OCI-LY3 (cell line): ENCODE data around the gene CCDC137.

Experiments used
- EZH2phosphoT487 ChIP-seq: fragments of 200-600 bp; shearing (Covaris generic); IDR thresholded peaks from 2 replicates; pipeline ENCODE4 v1.6.1; 2018; ENCODE audit warnings: antibody characterized with exemption, mixed run types, low read depth
- TF ChIP-seq, protein P1 (sequence below): fragments of 200-600, 300-600 bp; sonication (generic); IDR thresholded peaks from 2 replicates; pipeline ENCODE4 v1.5.1; 2014; ENCODE audit warnings: antibody characterized with exemption, low read length, low read depth

DNA sequence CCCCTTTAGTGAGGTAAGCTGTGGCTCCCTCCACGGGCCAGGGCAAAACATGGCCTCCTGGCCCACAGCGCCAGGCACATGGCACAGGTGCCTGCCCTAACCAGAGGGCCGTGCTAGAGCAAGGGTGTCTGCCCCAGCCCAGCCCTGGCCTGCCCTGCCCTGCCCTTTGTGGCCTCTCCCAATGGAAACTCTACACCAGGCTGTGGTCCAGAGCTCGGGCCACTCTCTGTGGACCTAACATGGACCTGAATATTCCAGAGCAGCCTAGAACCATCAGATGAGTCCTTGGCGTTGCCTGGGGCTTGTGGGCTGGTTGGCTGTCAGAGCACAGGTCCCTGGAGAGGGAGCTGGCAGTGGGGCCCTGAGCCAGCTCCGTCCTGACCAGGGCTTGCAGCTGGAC lies 28.7 kb downstream of the CCDC137 start:
- TF ChIP-seq, protein P1, sequence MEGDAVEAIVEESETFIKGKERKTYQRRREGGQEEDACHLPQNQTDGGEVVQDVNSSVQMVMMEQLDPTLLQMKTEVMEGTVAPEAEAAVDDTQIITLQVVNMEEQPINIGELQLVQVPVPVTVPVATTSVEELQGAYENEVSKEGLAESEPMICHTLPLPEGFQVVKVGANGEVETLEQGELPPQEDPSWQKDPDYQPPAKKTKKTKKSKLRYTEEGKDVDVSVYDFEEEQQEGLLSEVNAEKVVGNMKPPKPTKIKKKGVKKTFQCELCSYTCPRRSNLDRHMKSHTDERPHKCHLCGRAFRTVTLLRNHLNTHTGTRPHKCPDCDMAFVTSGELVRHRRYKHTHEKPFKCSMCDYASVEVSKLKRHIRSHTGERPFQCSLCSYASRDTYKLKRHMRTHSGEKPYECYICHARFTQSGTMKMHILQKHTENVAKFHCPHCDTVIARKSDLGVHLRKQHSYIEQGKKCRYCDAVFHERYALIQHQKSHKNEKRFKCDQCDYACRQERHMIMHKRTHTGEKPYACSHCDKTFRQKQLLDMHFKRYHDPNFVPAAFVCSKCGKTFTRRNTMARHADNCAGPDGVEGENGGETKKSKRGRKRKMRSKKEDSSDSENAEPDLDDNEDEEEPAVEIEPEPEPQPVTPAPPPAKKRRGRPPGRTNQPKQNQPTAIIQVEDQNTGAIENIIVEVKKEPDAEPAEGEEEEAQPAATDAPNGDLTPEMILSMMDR: no peak
- TF ChIP-seq EZH2phosphoT487: no peak
